HG03565 (cell line): ENCODE measurements around the gene MMP2.

ENCODE experiments used
- ATAC-seq: cut with Tn5 transposase; IDR thresholded peaks from one replicate; pipeline ENCODE4 v1.9.1; 2021; ENCODE audit warnings: mild to moderate bottlenecking, moderate library complexity; ENCODE audit not compliant: unreplicated experiment

The MMP2 gene

DNA sequence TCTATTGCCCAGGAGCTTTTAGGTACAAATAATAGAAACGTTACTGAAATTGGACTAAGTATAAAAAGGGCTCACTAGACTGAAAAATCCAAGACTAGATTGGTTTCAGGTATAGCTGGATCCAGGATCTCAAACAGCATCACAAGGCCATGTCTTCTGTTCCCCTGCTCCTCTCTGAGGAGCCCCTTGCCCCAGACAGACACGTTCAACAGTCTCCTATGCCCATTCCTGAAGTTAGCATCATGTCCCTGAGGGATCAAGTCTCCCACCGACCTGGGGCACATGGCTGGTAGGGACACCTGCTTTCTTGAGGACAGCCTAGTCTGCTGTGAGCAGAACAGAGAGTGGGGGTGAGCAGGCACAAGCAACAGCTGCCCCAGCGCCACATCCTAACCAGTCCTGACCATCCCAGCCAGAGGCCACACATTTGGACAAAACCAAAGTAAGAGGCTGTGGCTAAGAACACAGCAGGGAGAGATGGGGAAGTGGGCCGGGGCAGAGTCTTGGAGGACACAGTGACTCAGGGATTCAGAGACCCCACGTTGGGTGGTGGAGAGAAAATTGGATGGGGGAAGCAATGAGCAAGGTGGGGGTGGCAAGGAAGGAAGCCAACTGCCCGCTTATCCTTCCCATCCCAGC is 10.5 kb upstream of the MMP2 start:
- no peak for ATAC-seq

DNA sequence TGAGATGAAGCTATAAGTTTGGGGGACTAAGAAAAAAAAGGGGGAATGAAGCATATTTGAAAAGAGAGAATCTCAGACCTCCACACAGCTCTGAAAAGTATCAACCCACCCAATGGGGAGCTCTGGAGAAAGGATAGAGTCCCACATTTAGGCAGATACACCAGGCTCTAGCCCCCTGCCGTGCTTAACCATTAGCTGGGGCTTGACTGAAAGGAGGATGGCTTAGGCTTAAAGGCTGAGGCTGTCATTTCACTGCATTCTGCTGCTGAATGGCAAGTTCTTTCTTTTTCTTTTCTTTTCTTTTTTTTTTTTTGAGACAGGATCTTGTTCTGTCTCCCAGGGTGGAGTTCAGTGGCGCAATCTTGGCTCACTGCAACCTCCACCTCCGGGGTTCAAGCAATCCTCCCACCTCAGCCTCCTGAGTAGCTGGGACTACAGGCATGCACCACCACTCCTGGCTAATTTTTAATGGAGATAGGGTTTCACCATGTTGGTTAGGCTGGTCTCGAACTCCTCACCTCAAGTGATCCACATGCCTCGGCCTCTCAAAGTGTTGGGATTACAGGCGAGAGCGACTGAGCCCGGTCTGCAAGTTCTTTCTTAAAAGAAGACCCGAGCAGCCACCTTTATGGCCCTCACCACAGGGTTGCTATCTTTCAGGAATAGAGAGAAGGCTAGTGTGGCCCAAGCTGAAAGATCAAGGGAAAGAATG is 9.0 kb upstream of the MMP2 start:
- ATAC-seq, result no peak

GRCh38 chr16:55470533-55471371 is 8.2 kb upstream of the MMP2 start:
- ATAC-seq, result no peak

DNA sequence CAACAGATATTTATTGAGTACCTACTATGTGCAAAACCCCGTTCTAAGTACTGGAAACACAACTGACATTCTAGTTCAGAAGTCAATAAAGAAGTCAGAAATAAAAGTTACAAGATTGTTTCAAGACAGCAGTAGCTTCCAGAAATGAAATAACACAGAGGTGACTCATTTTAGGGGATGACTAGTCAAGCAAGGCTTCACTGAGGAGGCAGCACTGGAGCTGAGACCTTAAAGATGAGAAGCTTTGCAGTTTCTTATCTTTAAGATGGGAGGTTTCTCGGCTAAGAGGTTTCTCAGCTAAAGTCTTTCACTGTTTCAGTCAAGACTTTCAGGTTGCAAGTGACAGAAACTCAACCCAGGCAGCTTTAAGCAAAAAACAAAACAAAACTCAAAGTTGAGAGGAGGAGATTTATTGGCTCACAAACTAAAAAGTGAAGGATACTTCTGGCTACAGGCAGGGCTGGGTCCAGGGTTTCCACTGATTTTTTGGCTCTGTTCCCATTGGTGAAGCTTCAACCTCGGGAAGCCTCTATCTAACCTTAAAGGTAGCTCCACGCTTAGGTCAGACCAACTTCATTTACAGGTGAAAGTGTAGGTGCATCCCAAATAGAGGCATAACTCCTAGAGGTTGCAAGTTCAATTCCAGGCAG is 7.4 kb upstream of the MMP2 start:
- peak; percentile 93 for ATAC-seq

GRCh38 chr16:55473587-55473986 is 5.4 kb upstream of the MMP2 start:
- ATAC-seq, result no peak

- ATAC-seq, result no peak
These were observed 4.2 kb upstream of the MMP2 start for GRCh38 chr16:55474821-55475220.

GRCh38 chr16:55475919-55476318 is 3.1 kb upstream of the MMP2 start:
- no peak for ATAC-seq

DNA sequence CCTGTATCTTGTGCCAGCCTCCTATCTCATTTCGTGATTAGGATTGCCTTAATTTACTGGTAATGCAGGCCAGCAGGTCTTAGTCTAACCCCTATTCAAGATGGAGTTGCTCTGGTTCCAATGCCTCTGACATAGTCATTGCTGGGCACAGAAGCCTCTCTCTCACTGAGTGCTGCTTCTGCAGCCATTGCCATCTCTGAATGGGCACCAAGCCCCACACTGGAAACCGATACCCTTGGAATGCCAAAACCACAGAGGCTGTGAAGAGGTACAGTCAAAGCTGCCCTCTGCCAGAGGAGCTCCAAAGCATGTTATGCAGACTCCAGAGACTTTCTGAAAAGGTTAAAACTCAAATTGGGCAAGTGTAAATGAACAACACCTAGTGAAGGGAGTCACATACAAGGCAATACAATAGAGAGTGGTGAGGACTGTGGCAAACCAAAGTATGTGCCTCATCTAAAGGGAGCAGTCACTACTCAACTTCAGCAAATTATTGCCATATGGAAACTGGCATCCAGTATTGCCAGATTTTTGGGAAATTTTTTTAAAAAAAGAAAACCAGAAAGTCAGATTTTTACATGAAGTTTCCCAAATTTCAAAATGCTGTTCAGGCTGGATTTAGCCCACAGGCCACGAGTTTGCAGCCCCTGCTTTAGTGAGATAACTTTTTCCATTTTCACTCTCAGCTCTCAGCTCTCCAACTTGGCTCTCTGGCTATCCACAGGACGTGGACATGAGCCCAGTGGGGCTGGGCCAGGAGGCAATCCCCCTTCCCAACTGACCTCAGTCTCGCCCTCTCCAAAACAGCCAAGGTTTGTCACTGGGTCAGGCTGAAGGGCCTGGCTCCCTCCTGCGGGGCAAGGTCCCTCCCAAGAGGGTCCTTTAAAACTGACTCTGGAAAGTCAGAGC is 2.1 kb upstream of the MMP2 start:
- no peak for ATAC-seq

GRCh38 chr16:55477736-55478135 is 1.3 kb upstream of the MMP2 start:
- ATAC-seq, result no peak

DNA sequence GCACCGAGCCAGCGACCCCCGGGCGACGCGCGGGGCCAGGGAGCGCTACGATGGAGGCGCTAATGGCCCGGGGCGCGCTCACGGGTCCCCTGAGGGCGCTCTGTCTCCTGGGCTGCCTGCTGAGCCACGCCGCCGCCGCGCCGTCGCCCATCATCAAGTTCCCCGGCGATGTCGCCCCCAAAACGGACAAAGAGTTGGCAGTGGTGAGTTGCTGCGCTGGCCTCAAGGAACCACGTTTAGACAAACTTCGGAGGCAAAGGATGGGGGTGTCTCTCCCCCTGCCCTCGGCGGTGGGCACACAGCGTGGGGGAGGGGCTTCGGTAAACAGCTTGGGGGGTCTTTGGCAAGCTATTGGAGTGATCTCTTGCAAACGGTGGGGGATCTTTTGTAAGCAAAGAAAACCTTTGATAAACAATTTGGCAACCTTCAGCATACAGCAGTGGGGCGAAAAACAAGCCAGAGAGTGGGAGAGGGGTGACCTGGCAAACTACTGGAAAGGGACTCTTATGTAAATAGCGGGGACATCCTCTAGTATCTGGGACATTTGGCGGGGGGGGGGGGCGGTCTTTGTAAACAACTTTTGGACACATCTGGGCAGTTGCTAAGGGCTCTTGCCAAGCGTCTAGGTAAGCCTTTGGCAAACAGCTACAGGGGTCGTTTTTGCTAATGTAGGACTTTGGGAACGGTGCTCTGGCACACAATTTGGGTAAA is 587 bp downstream of the MMP2 start:
- no peak for ATAC-seq

- no peak for ATAC-seq
These were observed 1.2 kb downstream of the MMP2 start for GRCh38 chr16:55480228-55480655.

DNA sequence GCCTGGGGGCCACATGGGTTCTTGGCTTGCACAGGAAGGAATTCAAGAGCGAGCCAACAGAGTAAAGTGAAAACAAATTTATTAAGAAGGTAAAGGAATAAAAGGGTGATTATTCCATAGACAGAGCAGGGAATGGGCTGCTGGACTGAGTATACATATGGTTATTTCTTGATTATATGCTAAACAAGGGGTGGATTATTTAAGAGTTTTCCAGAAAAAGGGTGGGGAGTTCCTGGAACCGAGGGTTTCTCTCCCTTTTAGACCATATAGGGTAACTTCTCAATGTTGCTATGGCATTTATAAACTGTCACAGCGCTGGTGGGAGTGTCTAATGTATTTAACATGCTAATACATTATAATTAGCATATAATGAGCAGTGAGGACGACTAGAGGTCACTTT is 2.0 kb downstream of the MMP2 start:
- no peak for ATAC-seq

GRCh38 chr16:55482056-55482455 is 3.1 kb downstream of the MMP2 start:
- ATAC-seq, result no peak

DNA sequence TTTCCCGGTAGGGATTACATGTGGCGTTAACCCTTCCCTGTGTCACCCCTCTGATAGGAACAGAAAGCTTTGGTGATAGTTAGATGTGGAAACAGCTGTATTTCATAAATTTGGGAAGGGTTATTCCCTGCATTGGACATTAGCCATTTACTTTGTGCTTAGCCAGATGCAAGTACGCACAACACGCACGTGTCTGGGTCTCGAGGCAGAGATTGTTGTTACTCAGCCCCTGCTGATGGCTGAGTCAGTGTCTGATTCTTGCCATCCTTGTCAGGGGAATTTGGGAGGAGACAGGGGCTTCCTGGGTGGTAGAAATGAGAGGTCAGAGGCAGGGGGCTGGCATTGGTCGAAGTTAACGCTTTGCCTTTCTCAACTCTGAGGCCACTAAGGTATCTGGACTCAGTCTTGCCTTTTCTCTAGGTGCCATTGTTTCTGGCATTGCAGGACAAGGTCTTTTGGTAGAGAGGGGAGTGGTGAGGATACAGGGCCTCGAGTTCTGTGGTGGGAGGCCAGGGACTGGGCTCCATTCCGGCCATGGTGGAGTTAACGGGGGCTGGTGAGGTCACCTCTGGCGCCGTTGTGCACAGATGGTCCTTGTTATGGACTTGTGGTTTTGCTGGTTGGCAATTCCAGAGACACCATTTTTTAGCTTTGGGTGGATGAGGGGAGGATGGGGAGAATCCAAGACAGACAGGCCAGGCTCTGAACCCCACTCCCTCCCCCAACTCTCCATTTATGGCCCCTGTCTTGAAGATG is 8.2 kb downstream of the MMP2 start:
- ATAC-seq, result no peak

GRCh38 chr16:55488306-55488705 is 9.3 kb downstream of the MMP2 start:
- ATAC-seq, result no peak

- no peak for ATAC-seq
These were observed 10.3 kb downstream of the MMP2 start for GRCh38 chr16:55489119-55489955.

DNA sequence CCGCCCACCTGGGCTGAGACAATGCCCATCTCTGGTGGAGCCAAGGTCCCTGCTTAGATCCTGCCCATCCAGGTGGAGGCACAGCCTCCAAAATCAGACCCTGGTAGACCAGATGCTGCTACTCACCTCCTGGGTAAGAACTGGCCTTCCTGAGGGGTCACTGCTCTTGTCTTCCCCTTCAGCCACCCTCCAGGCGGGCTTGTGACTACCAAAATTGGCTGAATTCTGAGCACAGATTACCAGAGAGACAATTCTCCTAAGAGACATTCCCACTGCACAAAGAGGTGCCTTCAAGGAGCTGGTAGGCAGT is 10.9 kb downstream of the MMP2 start:
- ATAC-seq, result no peak

- no peak for ATAC-seq
These were observed 11.3 kb downstream of the MMP2 start for GRCh38 chr16:55490301-55490700.
